GM10248 (cell line): ENCODE results near the gene ZNF878.
A peak's percentile ranks its signal among the peaks of the same experiment; 100 is the strongest.

ENCODE experiments used
- CTCF ChIA-PET: fragments of 300-600 bp; sonication (Branson Sonifier 250); formaldehyde crosslinking; extraction: SDS; loops from one replicate; lab custom pipeline; 2021; ENCODE audit warnings: antibody characterized with exemption; lab: Yijun Ruan, JAX
- POLR2A ChIA-PET: fragments of 350-650 bp; sonication (Branson Sonifier 250); formaldehyde crosslinking; extraction: SDS; loops from one replicate; lab custom pipeline; 2020; ENCODE audit warnings: antibody characterized with exemption; lab: Yijun Ruan, JAX
- DNase-seq: peaks from one replicate; pipeline ENCODE4 v3.0.0; 2012; ENCODE audit errors: extremely low spot score
- CTCF ChIP-seq: IDR thresholded peaks from 2 replicates; pipeline ENCODE4 v1.5.1; 2012; ENCODE audit warnings: mild to moderate bottlenecking, low read depth; ENCODE audit errors: extremely low read depth, missing control alignments, control extremely low read depth

Gene ZNF878

GRCh38 chr19:12035220-12036172 lies 17.3 kb downstream of the ZNF878 start, which contains the start of gene ZNF433:
TSS of gene ZNF433 (minus strand) at chr19:12035679. CDS start at chr19:12035539, 140 bp downstream.
- no peak for TF ChIP-seq CTCF
- ChIA-PET POLR2A (interaction anchor here (0.6 to 2.2 kb wide), 9 partner anchors 17 to 512 kb away, joined by 3 to 18 read pairs (median 4); partner anchors contain the start of genes ZNF700, ZNF844 and ZNF878), CTCF (interaction anchor here (0.8 to 3.0 kb wide), 11 partner anchors 11 to 237 kb away, joined by 3 to 18 read pairs (median 9); partner anchors contain the start of genes ZNF20, ZNF491 and ZNF700)
- peak; percentile 93 for DNase-seq

GRCh38 chr19:12034620-12035019 lies 18.1 kb downstream of the ZNF878 start:
- POLR2A ChIA-PET: interaction anchor here (0.6 to 2.2 kb wide), 6 partner anchors 25 to 513 kb away, joined by 3 to 18 read pairs (median 4); partner anchors contain the start of genes ZNF700 and ZNF844
- TF ChIP-seq CTCF: no peak
- CTCF ChIA-PET: interaction anchor here (0.8 to 3.0 kb wide), 10 partner anchors 11 to 237 kb away, joined by 3 to 18 read pairs (median 8); partner anchors contain the start of genes ZNF20 and ZNF491
- DNase-seq: no peak

GRCh38 chr19:12034198-12034597 lies 18.6 kb downstream of the ZNF878 start:
- ChIA-PET CTCF (interaction anchor here (1.4 to 2.6 kb wide), 5 partner anchors 10 to 110 kb away, joined by 4 to 18 read pairs (median 9); no protein-coding TSS in a partner anchor), POLR2A (no interaction called here)
- no peak for TF ChIP-seq CTCF
- no peak for DNase-seq

GRCh38 chr19:12015753-12016116 lies 37.0 kb downstream of the ZNF878 start:
- POLR2A ChIA-PET: no interaction called here
- CTCF ChIA-PET: no interaction called here

GRCh38 chr19:12015015-12015752 lies 37.6 kb downstream of the ZNF878 start:
- TF ChIP-seq CTCF: no peak
- POLR2A ChIA-PET: no interaction called here
- CTCF ChIA-PET: no interaction called here
- no peak for DNase-seq

More at GRCh38 chr19:12015753-12016116, 37.0 kb downstream of the ZNF878 start:
- no peak for DNase-seq
- no peak for TF ChIP-seq CTCF
